HG02642 (cell line): Measurements from ENCODE around the gene DIAPH3.

ENCODE experiments used
- ATAC-seq: cut with Tn5 transposase; IDR thresholded peaks from one replicate; pipeline ENCODE4 v1.9.1; 2021; ENCODE audit warnings: mild to moderate bottlenecking; ENCODE audit not compliant: unreplicated experiment, poor library complexity

DIAPH3 gene

GRCh38 chr13:59690857-59691500 lies 472.7 kb downstream of the DIAPH3 start:
- ATAC-seq, result no peak

DNA sequence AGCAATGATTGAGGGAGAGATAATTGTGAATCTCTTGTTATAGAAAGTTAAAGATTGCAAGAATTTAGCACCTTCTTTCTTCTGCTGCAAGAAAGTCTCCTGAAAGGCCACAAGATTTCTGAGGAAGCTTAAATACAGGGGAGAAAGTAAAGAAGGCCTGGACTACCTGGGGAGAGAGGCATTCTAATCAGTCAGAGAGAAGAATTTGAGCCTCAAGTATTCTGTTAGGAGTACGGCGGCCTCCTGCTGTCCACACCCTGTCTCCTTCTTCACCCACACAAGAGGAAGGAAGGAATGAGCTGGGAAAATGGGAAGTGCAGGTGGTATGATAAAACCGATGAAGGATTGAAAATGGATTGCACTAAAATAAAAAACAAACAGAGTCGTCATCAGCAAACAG lies 474.7 kb downstream of the DIAPH3 start:
- no peak for ATAC-seq

- no peak for ATAC-seq
Measured at GRCh38 chr13:59686798-59687394, 476.8 kb downstream of the DIAPH3 start.

DNA sequence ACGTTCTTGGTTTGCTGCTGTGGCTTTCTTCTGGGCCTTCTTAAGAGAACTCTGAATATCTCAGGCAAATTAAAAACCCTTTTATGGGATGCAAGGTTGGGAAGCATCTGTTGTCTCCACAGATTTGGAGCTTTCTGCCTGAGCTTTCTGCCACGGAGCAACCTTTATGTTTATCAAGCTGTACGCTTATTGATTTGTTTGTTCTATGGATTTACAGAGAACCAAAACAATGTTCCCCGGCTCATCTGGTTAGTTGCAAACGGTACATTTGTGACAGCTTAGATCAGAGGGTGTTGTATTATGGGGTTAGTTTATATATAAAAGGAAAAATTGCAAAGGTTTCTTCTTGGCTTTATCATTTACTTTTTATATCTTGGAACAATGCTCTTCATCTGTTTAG lies 479.6 kb downstream of the DIAPH3 start:
- no peak for ATAC-seq

- ATAC-seq, result no peak
Measured at GRCh38 chr13:59681636-59682311, 482.0 kb downstream of the DIAPH3 start.

DNA sequence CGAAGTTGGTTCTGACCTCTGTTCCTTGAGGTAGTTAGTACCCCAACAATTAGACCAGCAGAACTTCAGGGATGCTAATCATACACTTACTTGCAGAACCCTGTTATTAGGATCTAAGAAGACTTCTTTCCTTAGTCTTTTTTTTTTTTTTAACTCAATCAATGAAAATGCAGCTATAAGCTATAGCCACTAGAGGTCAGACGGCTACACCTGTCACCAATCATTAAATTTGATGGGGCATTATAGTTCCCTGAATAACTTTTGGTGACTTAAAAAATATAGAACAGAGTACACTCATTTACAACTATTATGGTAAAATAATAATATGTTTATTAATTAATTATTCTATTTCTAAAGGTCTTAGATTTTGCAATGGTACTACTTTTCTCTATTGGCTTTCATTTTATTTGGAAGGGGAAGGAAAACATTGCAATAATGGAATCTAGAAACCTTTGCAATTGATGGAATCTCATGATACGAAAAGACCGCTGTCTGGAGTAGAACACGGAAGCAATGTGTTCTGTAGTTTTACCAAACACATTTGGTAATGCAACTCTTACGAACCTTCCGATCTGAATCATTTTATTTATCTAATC lies 483.2 kb downstream of the DIAPH3 start:
- peak; percentile 51 for ATAC-seq

GRCh38 chr13:59679254-59679653 lies 484.5 kb downstream of the DIAPH3 start:
- no peak for ATAC-seq

- ATAC-seq, result peak; percentile 62
Measured at GRCh38 chr13:59677966-59678814, 485.5 kb downstream of the DIAPH3 start.

DNA sequence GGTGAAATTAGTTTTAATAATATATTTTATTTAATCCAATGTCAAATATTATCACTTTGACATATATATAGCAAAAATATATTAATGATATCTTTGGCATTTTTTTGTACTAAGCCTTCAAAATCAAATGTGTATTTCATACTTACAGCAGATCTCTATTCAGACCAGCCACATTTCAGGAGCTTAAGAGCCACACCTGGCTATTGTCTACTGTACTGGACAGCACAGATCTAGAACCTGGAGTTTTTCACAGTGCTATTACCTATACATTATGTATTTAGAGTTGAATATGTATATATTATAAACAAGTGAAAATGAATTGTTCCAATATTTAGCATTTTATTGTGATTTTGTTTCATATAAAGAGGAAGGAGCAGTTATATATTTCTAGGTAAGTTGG lies 486.3 kb downstream of the DIAPH3 start:
- no peak for ATAC-seq

- ATAC-seq, result peak; percentile 52
Measured at GRCh38 chr13:59674616-59675015, 489.1 kb downstream of the DIAPH3 start.

DNA sequence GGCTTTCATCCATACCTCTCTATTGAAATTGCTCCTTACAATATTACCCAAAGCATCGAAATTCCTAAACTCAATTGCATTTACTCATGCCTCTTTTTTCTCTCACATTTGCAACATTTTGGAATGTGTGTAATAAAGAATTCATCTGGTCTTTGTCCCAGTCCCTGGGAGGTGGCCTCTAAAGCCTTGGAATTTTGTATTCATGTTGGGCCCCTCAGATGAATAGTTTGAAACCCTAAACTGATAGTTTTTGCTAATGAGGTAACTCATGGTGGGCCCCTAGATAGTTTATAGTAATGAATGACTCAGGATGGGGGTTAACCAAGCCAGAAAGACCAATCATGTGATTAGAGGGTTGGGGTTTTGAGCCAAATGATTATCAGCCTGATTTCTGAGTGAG lies 490.4 kb downstream of the DIAPH3 start:
- no peak for ATAC-seq

GRCh38 chr13:59672445-59672844 lies 491.3 kb downstream of the DIAPH3 start:
- ATAC-seq, result no peak

DNA sequence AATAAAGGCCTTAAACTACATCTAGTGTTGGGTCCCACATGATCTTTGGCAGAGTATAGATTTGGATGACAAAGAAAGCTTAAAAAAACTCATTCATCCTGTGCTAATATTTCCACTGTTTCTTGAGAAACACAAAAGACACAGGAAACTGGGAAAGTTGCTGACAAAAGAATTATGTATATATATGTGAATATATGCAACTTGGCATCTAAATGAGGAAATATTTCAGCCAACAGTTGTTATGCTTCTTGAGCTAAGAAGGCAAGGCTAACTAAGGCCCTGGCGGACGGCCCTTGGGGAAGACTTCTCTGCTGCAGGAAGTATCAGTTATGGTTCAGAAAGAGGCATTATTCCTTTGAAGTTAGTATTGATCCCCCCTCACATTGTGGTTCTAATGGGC lies 491.8 kb downstream of the DIAPH3 start:
- no peak for ATAC-seq

DNA sequence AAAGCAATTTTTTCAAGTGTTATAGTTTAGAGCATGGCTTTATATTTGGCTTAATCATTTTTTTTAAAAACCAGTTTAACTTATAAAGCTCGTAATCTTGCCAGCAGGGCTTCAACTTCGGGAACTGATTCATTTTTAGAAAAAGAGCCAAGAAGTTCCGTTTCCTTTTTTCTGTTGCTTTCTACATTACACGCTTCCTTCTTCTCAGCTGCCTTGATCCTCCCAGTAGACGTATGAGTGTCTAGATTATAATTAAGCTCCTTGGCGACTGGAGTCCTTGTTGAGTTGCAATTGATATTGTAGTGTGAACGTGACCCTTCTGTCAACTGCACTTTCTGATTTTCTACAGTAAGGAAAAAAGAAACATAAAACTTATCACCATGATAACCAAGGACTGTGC lies 497.2 kb downstream of the DIAPH3 start:
- peak; percentile 64 for ATAC-seq

DNA sequence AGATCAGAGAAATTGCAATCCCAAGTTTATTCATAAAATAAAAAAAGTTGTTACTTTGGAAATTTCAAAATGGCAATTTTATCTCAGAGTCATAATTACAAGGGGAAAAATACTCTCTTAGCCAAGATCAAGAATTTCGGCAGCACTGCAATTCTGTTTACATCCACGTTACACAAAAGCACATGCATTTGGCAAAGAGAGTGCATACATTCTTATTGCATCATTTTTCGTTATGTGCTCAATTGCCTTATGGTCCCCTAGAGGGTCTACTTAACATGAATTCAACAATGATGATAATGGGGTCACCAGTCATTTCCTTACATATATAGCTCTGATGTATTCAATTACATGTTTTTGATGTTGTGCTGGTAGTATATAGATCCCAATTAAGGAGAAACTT lies 498.0 kb downstream of the DIAPH3 start:
- ATAC-seq, result no peak

- ATAC-seq, result no peak
Measured at GRCh38 chr13:59665184-59665583, 498.5 kb downstream of the DIAPH3 start.

GRCh38 chr13:59664586-59664985 lies 499.1 kb downstream of the DIAPH3 start:
- ATAC-seq, result no peak

DNA sequence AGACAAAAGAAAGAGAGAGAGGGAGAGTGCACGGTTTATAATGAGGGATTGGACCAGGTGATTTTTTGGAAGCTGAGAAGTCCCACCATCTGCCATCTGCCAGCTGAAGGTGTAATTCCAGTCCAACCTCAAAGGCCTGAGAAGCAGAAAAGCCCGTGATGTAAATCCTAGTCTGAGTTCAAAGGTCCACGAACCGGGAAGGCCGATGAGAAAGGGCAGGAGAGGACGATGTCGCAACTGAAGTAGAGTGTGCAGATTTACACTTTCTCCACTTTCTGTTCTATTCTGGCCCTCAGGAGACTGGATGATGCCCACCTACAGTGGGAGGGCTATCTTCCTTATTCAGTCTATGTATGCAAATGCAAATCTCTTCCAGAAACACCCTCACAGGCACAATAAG lies 500.0 kb downstream of the DIAPH3 start:
- no peak for ATAC-seq

GRCh38 chr13:59660582-59660981 lies 503.1 kb downstream of the DIAPH3 start:
- no peak for ATAC-seq

GRCh38 chr13:59659981-59660380 lies 503.7 kb downstream of the DIAPH3 start:
- ATAC-seq, result no peak
